Measurements from ENCODE around the gene TEF. TPM values are rescaled to one million over a fixed set of nuclear protein-coding genes. Genes with fewer than 3 reads are reported as not detected.

The TEF gene
- total and polyA plus RNA-seq, 2 donors from 2014 or later = 19.4 to 34.9 TPM

DNA sequence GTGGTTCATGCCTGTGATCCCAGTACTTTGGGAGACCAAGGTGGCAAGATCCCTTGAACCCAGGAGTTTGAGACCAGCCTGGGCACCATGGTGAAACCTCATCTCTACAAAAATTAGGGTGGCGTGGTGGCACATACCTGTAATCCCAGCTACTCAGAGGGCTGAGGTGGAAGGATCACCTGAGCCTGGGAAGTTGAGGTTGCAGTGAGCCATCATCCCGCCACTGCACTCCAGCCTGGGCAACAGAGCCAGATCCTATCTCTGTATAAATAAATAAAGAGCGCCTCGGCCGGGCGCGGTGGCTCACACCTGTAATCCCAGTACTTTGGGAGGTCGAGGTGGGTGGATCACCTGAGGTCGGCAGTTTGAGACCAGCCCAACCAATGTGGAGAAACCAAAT, 37.0 kb downstream of the TEF start:
- Histone ChIP-seq H3K4me3 (ENCODE audit: low read length in 3 of 3) (no peak overlapping the region), H3K4me1 (ENCODE audit: control insufficient read depth in 2 of 3, insufficient read depth in 2 of 3, low read depth in 1 of 3, low read length in 3 of 3) (peaks cover 0 to 27% (median 23%) of the 10 kb centered on the region in 3 donors), H3K9ac (ENCODE audit: low read length in 3 of 3) (no peak overlapping the region), H3K36me3 (ENCODE audit: control insufficient read depth in 2 of 3, insufficient read depth in 3 of 3, low read length in 3 of 3) (peaks cover 0 to 4% (median 0%) of the 10 kb centered on the region in 3 donors), H3K27ac (ENCODE audit: low read depth in 2 of 2, low read length in 2 of 2) (peak overlapping the region in 1 of 2 donors; percentile 24), H3K27me3 (ENCODE audit: control insufficient read depth, insufficient read depth, low read length) (no peaks in the 10 kb centered on the region), H3K9me3 (ENCODE audit: control insufficient read depth in 2 of 3, insufficient read depth in 1 of 3, low read length in 3 of 3) (no peaks in the 10 kb centered on the region)
- FAIRE-seq (no peak), DNase-seq (no peak)
- intact Hi-C loops (cut with DNase I) = no loop called here
- TF ChIP-seq, protein P1, sequence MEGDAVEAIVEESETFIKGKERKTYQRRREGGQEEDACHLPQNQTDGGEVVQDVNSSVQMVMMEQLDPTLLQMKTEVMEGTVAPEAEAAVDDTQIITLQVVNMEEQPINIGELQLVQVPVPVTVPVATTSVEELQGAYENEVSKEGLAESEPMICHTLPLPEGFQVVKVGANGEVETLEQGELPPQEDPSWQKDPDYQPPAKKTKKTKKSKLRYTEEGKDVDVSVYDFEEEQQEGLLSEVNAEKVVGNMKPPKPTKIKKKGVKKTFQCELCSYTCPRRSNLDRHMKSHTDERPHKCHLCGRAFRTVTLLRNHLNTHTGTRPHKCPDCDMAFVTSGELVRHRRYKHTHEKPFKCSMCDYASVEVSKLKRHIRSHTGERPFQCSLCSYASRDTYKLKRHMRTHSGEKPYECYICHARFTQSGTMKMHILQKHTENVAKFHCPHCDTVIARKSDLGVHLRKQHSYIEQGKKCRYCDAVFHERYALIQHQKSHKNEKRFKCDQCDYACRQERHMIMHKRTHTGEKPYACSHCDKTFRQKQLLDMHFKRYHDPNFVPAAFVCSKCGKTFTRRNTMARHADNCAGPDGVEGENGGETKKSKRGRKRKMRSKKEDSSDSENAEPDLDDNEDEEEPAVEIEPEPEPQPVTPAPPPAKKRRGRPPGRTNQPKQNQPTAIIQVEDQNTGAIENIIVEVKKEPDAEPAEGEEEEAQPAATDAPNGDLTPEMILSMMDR (IDR thresholded peaks at IDR 0.05; ENCODE audit: borderline replicate concordance, extremely low read depth, insufficient read depth) = no peak

DNA sequence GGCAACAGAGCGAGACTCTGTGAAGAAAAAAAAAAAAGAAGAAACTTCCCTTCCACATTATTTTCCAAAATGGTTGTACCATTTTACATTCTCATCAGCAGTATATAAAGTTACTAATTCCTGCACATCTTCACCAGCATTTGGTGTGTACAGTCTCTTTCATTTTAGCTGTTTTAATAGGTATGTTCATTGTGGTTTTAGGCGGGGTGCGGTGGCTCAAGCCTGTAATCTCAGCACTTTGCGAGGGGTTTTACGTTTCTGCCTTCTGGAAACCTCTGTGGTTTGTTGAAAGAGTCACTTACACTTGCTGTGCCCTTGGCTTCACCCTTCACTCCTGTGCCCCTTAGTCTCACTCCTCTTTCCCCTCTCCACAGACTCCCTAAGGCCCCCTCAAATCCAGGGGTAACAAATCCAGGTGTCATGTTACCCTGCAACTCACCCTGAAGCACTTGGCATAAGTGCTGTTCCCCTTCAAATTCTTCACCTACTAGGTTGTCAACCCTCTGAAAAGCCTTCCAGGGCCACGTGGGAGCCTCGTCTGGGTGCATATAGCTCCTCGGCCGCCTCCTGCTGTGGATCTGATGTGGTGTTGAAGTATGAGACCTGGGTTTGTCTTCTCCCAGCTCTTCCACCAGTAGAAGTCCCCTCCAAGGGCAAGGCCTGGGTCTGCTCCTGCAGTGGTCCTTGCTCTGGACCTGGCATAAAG, 44.1 kb downstream of the TEF start:
- H3K36me3 ChIP-seq (ENCODE audit: control insufficient read depth in 2 of 3, insufficient read depth in 3 of 3, low read length in 3 of 3) = peaks cover 2 to 12% (median 6%) of the 10 kb centered on the region in 3 donors
- TF ChIP-seq, protein P1 (IDR thresholded peaks at IDR 0.05; ENCODE audit: borderline replicate concordance, extremely low read depth, insufficient read depth) = no peak

GRCh38 chr22:41429232-41429950, 47.6 kb downstream of the TEF start:
- peaks cover 2 to 25% (median 9%) of the 10 kb centered on the region in 3 donors for H3K36me3 ChIP-seq (ENCODE audit: control insufficient read depth in 2 of 3, insufficient read depth in 3 of 3, low read length in 3 of 3)
- DNase-seq (peak in 3 of 5 donors; percentile 22 to 39 (median 31)), FAIRE-seq (no peak)
- H3K9ac ChIP-seq (ENCODE audit: low read length in 3 of 3) = no peak overlapping the region
- no peaks in the 10 kb centered on the region for H3K9me3 ChIP-seq (ENCODE audit: control insufficient read depth in 2 of 3, insufficient read depth in 1 of 3, low read length in 3 of 3)
- intact Hi-C loops (cut with DNase I) = no loop called here
- H3K27me3 ChIP-seq (ENCODE audit: control insufficient read depth, insufficient read depth, low read length) = no peaks in the 10 kb centered on the region
- H3K27ac ChIP-seq (ENCODE audit: low read depth in 2 of 2, low read length in 2 of 2) = no peak overlapping the region
- TF ChIP-seq, protein P1 (IDR thresholded peaks at IDR 0.05; ENCODE audit: borderline replicate concordance, extremely low read depth, insufficient read depth) = no peak
- no peaks in the 10 kb centered on the region for H3K4me1 ChIP-seq (ENCODE audit: control insufficient read depth in 2 of 3, insufficient read depth in 2 of 3, low read depth in 1 of 3, low read length in 3 of 3)
- no peak overlapping the region for H3K4me3 ChIP-seq (ENCODE audit: low read length in 3 of 3)

More for the DNA sequence above, 44.1 kb downstream of the TEF start:
- DNase-seq (no peak), FAIRE-seq (no peak)
- no peaks in the 10 kb centered on the region for H3K4me1 ChIP-seq (ENCODE audit: control insufficient read depth in 2 of 3, insufficient read depth in 2 of 3, low read depth in 1 of 3, low read length in 3 of 3)
- no peaks in the 10 kb centered on the region for H3K9me3 ChIP-seq (ENCODE audit: control insufficient read depth in 2 of 3, insufficient read depth in 1 of 3, low read length in 3 of 3)
- H3K9ac ChIP-seq (ENCODE audit: low read length in 3 of 3) = no peak overlapping the region
- intact Hi-C loops (cut with DNase I) = no loop called here
- H3K27me3 ChIP-seq (ENCODE audit: control insufficient read depth, insufficient read depth, low read length) = no peaks in the 10 kb centered on the region
- H3K4me3 ChIP-seq (ENCODE audit: low read length in 3 of 3) = no peak overlapping the region
- no peak overlapping the region for H3K27ac ChIP-seq (ENCODE audit: low read depth in 2 of 2, low read length in 2 of 2)

Measured in kidney (tissue), 14 donors.